Panc1 (cell line): ENCODE data around the gene MAP3K15.

Experiments used
- CTCF ChIP-seq: fragments of 450-650 bp; IDR thresholded peaks from 2 replicates; pipeline ENCODE4 v1.5.1; 2017; ENCODE audit warnings: mild to moderate bottlenecking
- POLR2AphosphoS5 ChIP-seq: IDR thresholded peaks from 2 replicates; pipeline ENCODE4 v1.6.1; 2012; ENCODE audit warnings: mild to moderate bottlenecking, low read depth, low read length, moderate library complexity
- REST ChIP-seq, 2 experiments: IDR thresholded peaks; 2 replicates each; pipeline ENCODE4 v1.6.1; 2011 to 2012; ENCODE audit warnings: low read depth in 2 of 2, control low read depth in 1 of 2, low read length in 1 of 2, mild to moderate bottlenecking in 1 of 2, moderate library complexity in 1 of 2; ENCODE audit not compliant: insufficient read depth in 1 of 2
- TCF7L2 ChIP-seq: IDR thresholded peaks from 2 replicates; pipeline ENCODE4 v1.6.1; 2011; ENCODE audit warnings: mild to moderate bottlenecking, low read depth, low read length, inconsistent platforms

GRCh38 chrX:19370061-19370460 is 145.2 kb downstream of the MAP3K15 start:
- no peak for TF ChIP-seq CTCF
- no peak for TF ChIP-seq REST (IDR thresholded peaks at IDR 0.05; ENCODE audit: insufficient read depth in 1 of 2, low read depth in 2 of 2, low read length in 1 of 2)
- no peak for TF ChIP-seq POLR2AphosphoS5
- no peak for TF ChIP-seq TCF7L2
